Karpas-422 (cell line): ENCODE measurements around the gene SP2. TPM values are rescaled to one million over a fixed set of nuclear protein-coding genes. Genes with fewer than 3 reads are reported as not detected.

Source experiments
- DNase-seq: peaks from one replicate; pipeline ENCODE4 v3.0.0-alpha.2; 2015
- H2AFZ ChIP-seq: fragments of 200-600 bp; sonication (generic); 2 replicates; pipeline ENCODE4 v1.6.1; 2014; ENCODE audit warnings: antibody characterized with exemption, low read length, mixed read lengths
- H3K27ac ChIP-seq: fragments of 200-600 bp; sonication (generic); 2 replicates; pipeline ENCODE4 v1.5.1; 2014; ENCODE audit warnings: mild to moderate bottlenecking, low read length, moderate library complexity
- H3K27me3 ChIP-seq: fragments of 200-600 bp; sonication (generic); 2 replicates; pipeline ENCODE4 v1.6.1; 2014; ENCODE audit warnings: low read length, mixed read lengths
- H3K36me3 ChIP-seq: fragments of 200-600 bp; sonication (generic); 2 replicates; pipeline ENCODE4 v1.6.1; 2014; ENCODE audit warnings: low read length, mixed read lengths; ENCODE audit not compliant: insufficient read depth
- H3K4me1 ChIP-seq: fragments of 200-600 bp; sonication (generic); 2 replicates; pipeline ENCODE4 v1.6.1; 2014; ENCODE audit warnings: mild to moderate bottlenecking, low read length, mixed read lengths
- H3K4me2 ChIP-seq: fragments of 200-600 bp; sonication (generic); 2 replicates; pipeline ENCODE4 v1.6.1; 2014; ENCODE audit warnings: low read length, low read depth, mild to moderate bottlenecking; ENCODE audit not compliant: poor library complexity, severe bottlenecking
- H3K4me3 ChIP-seq: fragments of 200-600 bp; sonication (generic); 2 replicates; pipeline ENCODE4 v1.5.1; 2014; ENCODE audit warnings: mild to moderate bottlenecking, antibody characterized with exemption, low read length, mixed read lengths
- H3K79me2 ChIP-seq: fragments of 200-600 bp; sonication (generic); 2 replicates; pipeline ENCODE4 v1.6.1; 2014; ENCODE audit warnings: mild to moderate bottlenecking, low read length, mixed read lengths
- H3K9ac ChIP-seq: fragments of 200-600 bp; sonication (generic); 2 replicates; pipeline ENCODE4 v1.6.0; 2014; ENCODE audit warnings: low read length
- H3K9me2 ChIP-seq: fragments of 200-600 bp; sonication (generic), shearing (Covaris generic); replicated peaks from 2 replicates; pipeline ENCODE4 v1.6.0; 2014; ENCODE audit warnings: mild to moderate bottlenecking, low read length, moderate library complexity; ENCODE audit not compliant: insufficient read depth
- H3K9me3 ChIP-seq: fragments of 300-700, 200-600 bp; sonication (generic); 2 replicates; pipeline ENCODE4 v1.6.1; 2014; ENCODE audit warnings: low read length, mixed read lengths
- H4K20me1 ChIP-seq: fragments of 200-600 bp; sonication (generic); 2 replicates; pipeline ENCODE4 v1.6.1; 2014; ENCODE audit warnings: mild to moderate bottlenecking, antibody characterized with exemption, low read length, low read depth; ENCODE audit not compliant: insufficient read depth
- total RNA-seq: library from RNA; depleted of rRNA; stranded (reverse); fragments of >200 nt; shearing (Covaris generic); gene quantifications from 2 replicates; pipeline ENCODE4 v1.2.3, GENCODE V29; 2014; ENCODE audit warnings: low replicate concordance; rRNA removed

SP2 gene
- total RNA-seq, 1 experiment from 2014 or later = 4.4 TPM

GRCh38 chr17:47970725-47971499 is 74.9 kb downstream of the SP2 start, which contains the start of gene CDK5RAP3:
TSS of gene CDK5RAP3 (plus strand) at chr17:47971113. CDS start at chr17:47971147, 34 bp downstream.
- H3K79me2 ChIP-seq = peaks cover 30% of the 10 kb centered on the region
- peak within 1 kb of the TSS; percentile 87 for H3K4me3 ChIP-seq
- H3K4me1 ChIP-seq = peaks cover 46% of the 10 kb centered on the region
- peak; percentile 100 for DNase-seq
- H3K36me3 ChIP-seq = peaks cover 17% of the 10 kb centered on the region; the same call in 1 of the 2 replicates
- no peaks in the 10 kb centered on the region for H4K20me1 ChIP-seq
- H3K27me3 ChIP-seq = no peaks in the 10 kb centered on the region
- peak within 1 kb of the TSS; percentile 91 for H3K27ac ChIP-seq
- H2AFZ ChIP-seq = peak within 1 kb of the TSS; percentile 27; the same call in 1 of the 2 replicates
- H3K9me3 ChIP-seq = no peaks in the 10 kb centered on the region
- peak within 1 kb of the TSS; percentile 98 for H3K4me2 ChIP-seq
- no peaks in the 10 kb centered on the region for H3K9me2 ChIP-seq
- peak within 1 kb of the TSS; percentile 99 for H3K9ac ChIP-seq

GRCh38 chr17:47973541-47973940 is 77.5 kb downstream of the SP2 start:
- Histone ChIP-seq H4K20me1 (no peaks in the 10 kb centered on the region; the same call in 1 of the 2 replicates), H2AFZ (no peak overlapping the region), H3K9me2 (no peaks in the 10 kb centered on the region), H3K9me3 (no peaks in the 10 kb centered on the region), H3K27ac (no peak overlapping the region), H3K4me1 (peaks cover 33% of the 10 kb centered on the region), H3K4me2 (no peak overlapping the region), H3K27me3 (no peaks in the 10 kb centered on the region), H3K9ac (no peak overlapping the region), H3K4me3 (no peak overlapping the region), H3K79me2 (peaks cover 30% of the 10 kb centered on the region), H3K36me3 (peaks cover 18% of the 10 kb centered on the region; the same call in 1 of the 2 replicates)
- no peak for DNase-seq

- Histone ChIP-seq H3K27me3 (no peaks in the 10 kb centered on the region), H3K4me1 (peaks cover 18% of the 10 kb centered on the region), H3K9ac (no peak overlapping the region), H3K4me3 (no peak overlapping the region), H3K79me2 (peaks cover 30% of the 10 kb centered on the region), H3K9me2 (no peaks in the 10 kb centered on the region), H3K36me3 (peaks cover 35% of the 10 kb centered on the region), H4K20me1 (no peaks in the 10 kb centered on the region; the same call in 1 of the 2 replicates), H3K4me2 (no peak overlapping the region), H3K9me3 (no peaks in the 10 kb centered on the region), H2AFZ (no peak overlapping the region), H3K27ac (no peak overlapping the region)
- DNase-seq = no peak
These were observed 79.3 kb downstream of the SP2 start for GRCh38 chr17:47975189-47975822.

- Histone ChIP-seq H3K79me2 (peaks cover 30% of the 10 kb centered on the region), H3K4me3 (no peak overlapping the region), H3K27me3 (no peaks in the 10 kb centered on the region), H3K9me3 (no peaks in the 10 kb centered on the region), H2AFZ (no peak overlapping the region), H3K9me2 (no peaks in the 10 kb centered on the region), H3K9ac (no peak overlapping the region), H3K4me2 (no peak overlapping the region), H3K36me3 (peaks cover 40% of the 10 kb centered on the region), H3K4me1 (peaks cover 16% of the 10 kb centered on the region), H4K20me1 (no peaks in the 10 kb centered on the region; the same call in 1 of the 2 replicates), H3K27ac (no peak overlapping the region)
- no peak for DNase-seq
These were observed 79.8 kb downstream of the SP2 start for GRCh38 chr17:47975823-47976205.

- H3K4me1 ChIP-seq = no peaks in the 10 kb centered on the region
- H3K79me2 ChIP-seq = 0 out of 2 replicates have a peak, but pooled peaks cover 7% of the 10 kb centered on the region
- peaks cover 44% of the 10 kb centered on the region for H3K36me3 ChIP-seq
- no peak overlapping the region for H3K9ac ChIP-seq
- no peak overlapping the region for H2AFZ ChIP-seq
- no peak overlapping the region for H3K27ac ChIP-seq
- no peaks in the 10 kb centered on the region for H3K9me2 ChIP-seq
- no peaks in the 10 kb centered on the region for H3K9me3 ChIP-seq
- H3K4me3 ChIP-seq = no peak overlapping the region
- no peaks in the 10 kb centered on the region for H3K27me3 ChIP-seq
- peak; percentile 85 for DNase-seq
- H4K20me1 ChIP-seq = no peaks in the 10 kb centered on the region; the same call in 1 of the 2 replicates
- H3K4me2 ChIP-seq = no peak overlapping the region
These were observed 82.3 kb downstream of the SP2 start for GRCh38 chr17:47978324-47978723.

Other genes starting within 250 kb of the SP2 start
- 152 and 184 TPM in 2 replicates for gene KPNB1, start 246.3 kb upstream of the SP2 start, total RNA-seq
- gene TBKBP1, start 202.1 kb upstream of the SP2 start, total RNA-seq = 0.25 and 0.56 TPM in 2 replicates
- gene TBX21, start 163.0 kb upstream of the SP2 start, total RNA-seq = not detected in 2 replicates
- 11.1 and 21.9 TPM in 2 replicates for gene OSBPL7, start 74.4 kb upstream of the SP2 start, total RNA-seq
- 38.2 and 50.3 TPM in 2 replicates for gene MRPL10, start 64.7 kb upstream of the SP2 start, total RNA-seq
- gene LRRC46, start 64.6 kb upstream of the SP2 start, total RNA-seq = 2.8 TPM in 1 of 2 replicates, not detected in the other
- gene SCRN2, start 55.0 kb upstream of the SP2 start, total RNA-seq = 37.7 and 63.5 TPM in 2 replicates
- gene SP6, start 45.1 kb upstream of the SP2 start, total RNA-seq = 0.04 TPM in 1 of 2 replicates, not detected in the other
- 26.8 and 32.0 TPM in 2 replicates for gene PNPO, start 45.3 kb downstream of the SP2 start, total RNA-seq
- gene PRR15L, start 61.6 kb downstream of the SP2 start, total RNA-seq = 0.97 and 2.7 TPM in 2 replicates
- gene CDK5RAP3, start 74.9 kb downstream of the SP2 start, total RNA-seq = 213 and 402 TPM in 2 replicates
- not detected in 2 replicates for gene COPZ2, start 141.6 kb downstream of the SP2 start, total RNA-seq
- 48.7 and 52.7 TPM in 2 replicates for gene NFE2L1, start 152.1 kb downstream of the SP2 start, total RNA-seq
- gene CBX1, start 205.2 kb downstream of the SP2 start, total RNA-seq = 32.5 TPM in 2 replicates
- gene SNX11, start 211.5 kb downstream of the SP2 start, total RNA-seq = 14.6 and 16.4 TPM in 2 replicates